ENCODE data around the gene OARD1. TPM values are rescaled to one million over a fixed set of nuclear protein-coding genes. Genes with fewer than 3 reads are reported as not detected.

OARD1 gene
- total and polyA plus RNA-seq, 10 of the 15 experiments (the other 5 are each of a cell fraction or from before 2014, with no cell fraction given) = 19.0 to 63.5 (median 43.6) TPM

DNA sequence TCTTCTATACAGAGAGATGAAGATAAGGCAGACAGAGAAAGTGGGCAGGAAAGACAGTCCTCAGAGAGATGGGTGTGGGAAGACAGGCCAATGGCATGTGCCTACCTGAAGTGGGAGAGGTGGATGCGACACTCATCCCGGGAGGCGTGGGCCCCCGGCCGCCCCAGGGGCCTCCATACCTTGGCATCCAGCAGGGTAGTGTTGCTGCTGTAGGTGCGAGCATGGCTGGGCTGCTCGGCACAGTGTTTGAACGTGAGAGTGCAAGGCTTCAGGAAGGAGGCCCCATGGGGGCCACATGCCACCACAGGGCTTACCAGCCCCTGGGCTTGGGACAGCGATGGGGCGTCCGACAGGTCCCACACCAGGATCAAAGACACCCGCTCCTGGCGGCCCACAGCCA is 38.4 kb downstream of the OARD1 start:
- DNase-seq (ENCODE audit: low read depth, low spot score) = no peak
- CTCF ChIA-PET = interaction anchor here (7.7 kb wide), 1 partner anchor 36 kb away, joined by 62 read pairs; the partner anchor contains the start of genes NFYA and OARD1
- Histone ChIP-seq H3K27ac (ENCODE audit: control insufficient read depth, insufficient read depth) (no peak overlapping the region), H3K79me2 (ENCODE audit: control insufficient read depth, insufficient read depth, low read length) (no peaks in the 10 kb centered on the region), H2AFZ (ENCODE audit: control insufficient read depth, low read depth, low read length) (no peak overlapping the region), H3K9me3 (replicated peaks; ENCODE audit: control insufficient read depth, insufficient read depth, low read length) (no peaks in the 10 kb centered on the region), H3K9ac (ENCODE audit: control insufficient read depth, insufficient read depth, low read length) (no peak overlapping the region), H4K20me1 (ENCODE audit: control insufficient read depth, insufficient read depth) (no peaks in the 10 kb centered on the region), H3K4me2 (ENCODE audit: control insufficient read depth, insufficient read depth) (no peak overlapping the region), H3K27me3 (replicated peaks in 1 of 2; ENCODE audit: control insufficient read depth in 2 of 2, insufficient read depth in 2 of 2, low read length in 1 of 2) (no peaks in the 10 kb centered on the region), H3K4me1 (ENCODE audit: control insufficient read depth, insufficient read depth, low read length) (no peaks in the 10 kb centered on the region), H3K36me3 (ENCODE audit: control insufficient read depth in 2 of 2, insufficient read depth in 2 of 2, low read length in 1 of 2) (no peaks in the 10 kb centered on the region), H3K4me3 (no peak overlapping the region)
- intact Hi-C loops (cut with micrococcal nuclease; ENCODE audit: unreplicated experiment) (no loop called here), in situ Hi-C loops (cut with MboI) (no loop called here)
- no peak for ATAC-seq
- SMC1A ChIA-PET (ENCODE audit: uncharacterized antibody, unreplicated experiment) = no interaction called here
- 77% methylated on average over 13 of the region's 13 CpGs for WGBS (ENCODE audit: insufficient coverage, insufficient replicate concordance, low lambda C conversion rate, missing lambda C conversion rate)
- POLR2A ChIA-PET = no interaction called here
- no peak for FAIRE-seq
- RAD21 ChIA-PET (ENCODE audit: unreplicated experiment) = no interaction called here
- TF ChIP-seq TBL1XR1 (IDR thresholded peaks at IDR 0.05; ENCODE audit: low read depth, low read length) (no peak), PAX5 (IDR thresholded peaks at IDR 0.05; ENCODE audit: borderline replicate concordance, low read depth, low read length) (no peak), TAF1 (IDR thresholded peaks at IDR 0.05; ENCODE audit: borderline replicate concordance, low read depth, low read length) (no peak)
- no TSS peak for BruUV-seq (replicated peaks)

- Histone ChIP-seq H3K27me3 (replicated peaks in 1 of 2; ENCODE audit: control insufficient read depth in 2 of 2, insufficient read depth in 2 of 2, low read length in 1 of 2) (no peaks in the 10 kb centered on the region), H3K79me2 (ENCODE audit: control insufficient read depth, insufficient read depth, low read length) (no peaks in the 10 kb centered on the region), H3K4me2 (ENCODE audit: control insufficient read depth, insufficient read depth) (no peak overlapping the region), H4K20me1 (ENCODE audit: control insufficient read depth, insufficient read depth) (no peaks in the 10 kb centered on the region), H2AFZ (ENCODE audit: control insufficient read depth, low read depth, low read length) (no peak overlapping the region), H3K9me3 (replicated peaks; ENCODE audit: control insufficient read depth, insufficient read depth, low read length) (no peaks in the 10 kb centered on the region), H3K27ac (ENCODE audit: control insufficient read depth, insufficient read depth) (no peak overlapping the region), H3K4me1 (ENCODE audit: control insufficient read depth, insufficient read depth, low read length) (peaks cover under 1% of the 10 kb centered on the region), H3K4me3 (no peak overlapping the region), H3K36me3 (ENCODE audit: control insufficient read depth in 2 of 2, insufficient read depth in 2 of 2, low read length in 1 of 2) (no peaks in the 10 kb centered on the region), H3K9ac (ENCODE audit: control insufficient read depth, insufficient read depth, low read length) (no peak overlapping the region)
- BruUV-seq (replicated peaks) = no TSS peak
- 80% methylated on average over 15 of the region's 15 CpGs for WGBS (ENCODE audit: insufficient coverage, insufficient replicate concordance, low lambda C conversion rate, missing lambda C conversion rate)
- no peak for DNase-seq (ENCODE audit: low read depth, low spot score)
- intact Hi-C loops (cut with micrococcal nuclease; ENCODE audit: unreplicated experiment) (no loop called here), in situ Hi-C loops (cut with MboI) (no loop called here)
- no peak for FAIRE-seq
- RAD21 ChIA-PET (ENCODE audit: unreplicated experiment) = no interaction called here
- no peak for ATAC-seq
- TF ChIP-seq RBBP5 (conservative IDR thresholded peaks at IDR 0.05) (no peak), KDM1A (IDR thresholded peaks at IDR 0.05; ENCODE audit: borderline replicate concordance) (no peak), ZNF24 (IDR thresholded peaks at IDR 0.05) (no peak), TCF7 (IDR thresholded peaks at IDR 0.05; ENCODE audit: borderline replicate concordance) (no peak), IKZF2 (IDR thresholded peaks at IDR 0.05) (no peak), NFIC (IDR thresholded peaks at IDR 0.05; ENCODE audit: low read depth, low read length) (no peak), IRF4 (IDR thresholded peaks at IDR 0.05; ENCODE audit: low read depth, low read length) (no peak), NBN (IDR thresholded peaks at IDR 0.05) (no peak), SMC3 (IDR thresholded peaks at IDR 0.05; ENCODE audit: borderline replicate concordance, low read length) (no peak)
- SMC1A ChIA-PET (ENCODE audit: uncharacterized antibody, unreplicated experiment) = no interaction called here
- CTCF ChIA-PET = no interaction called here
- POLR2A ChIA-PET = no interaction called here
Measured at GRCh38 chr6:41032830-41033229, 39.3 kb downstream of the OARD1 start.

Measured in GM12878 (cell line).